Measurements from ENCODE around the gene ACOT11.

ACOT11 gene

GRCh38 chr1:54569339-54569738 is 21.3 kb downstream of the ACOT11 start:
- H3K4me3 ChIP-seq (ENCODE audit: low read depth in 1 of 2, low read length in 2 of 2) = no peak overlapping the region
- no peak for DNase-seq
- H3K27ac ChIP-seq (ENCODE audit: low read length) = no peak overlapping the region
- no peak overlapping the region for H3K4me2 ChIP-seq (ENCODE audit: insufficient read depth, low read length)
- H2AFZ ChIP-seq (ENCODE audit: low read depth, low read length) = no peak overlapping the region
- no peaks in the 10 kb centered on the region for H3K9me3 ChIP-seq (ENCODE audit: insufficient read depth, low read length, severe bottlenecking)
- no peak for TF ChIP-seq CTCF (IDR thresholded peaks at IDR 0.05; ENCODE audit: borderline replicate concordance, extremely low read depth, low read length, poor library complexity, severe bottlenecking)
- no peak for ATAC-seq (ENCODE audit: insufficient read depth, low read depth)
- H3K36me3 ChIP-seq (ENCODE audit: insufficient read depth, low read length) = no peaks in the 10 kb centered on the region
- H4K20me1 ChIP-seq (ENCODE audit: insufficient read depth, low read length) = no peaks in the 10 kb centered on the region
- no peaks in the 10 kb centered on the region for H3K4me1 ChIP-seq (ENCODE audit: insufficient read depth, low read length)
- no peaks in the 10 kb centered on the region for H3K79me2 ChIP-seq (ENCODE audit: insufficient read depth, low read length)
- H3K9ac ChIP-seq (ENCODE audit: low read depth, low read length) = no peak overlapping the region
- no peaks in the 10 kb centered on the region for H3K27me3 ChIP-seq (ENCODE audit: insufficient read depth, low read length, poor library complexity)

- no peaks in the 10 kb centered on the region for H3K79me2 ChIP-seq (ENCODE audit: insufficient read depth, low read length)
- no peaks in the 10 kb centered on the region for H3K9me3 ChIP-seq (ENCODE audit: insufficient read depth, low read length, severe bottlenecking)
- no peak overlapping the region for H2AFZ ChIP-seq (ENCODE audit: low read depth, low read length)
- no peak overlapping the region for H3K27ac ChIP-seq (ENCODE audit: low read length)
- no peaks in the 10 kb centered on the region for H3K36me3 ChIP-seq (ENCODE audit: insufficient read depth, low read length)
- ATAC-seq (ENCODE audit: insufficient read depth, low read depth) (no peak), DNase-seq (no peak)
- no peak overlapping the region for H3K9ac ChIP-seq (ENCODE audit: low read depth, low read length)
- no peak overlapping the region for H3K4me3 ChIP-seq (ENCODE audit: low read depth in 1 of 2, low read length in 2 of 2)
- no peaks in the 10 kb centered on the region for H3K27me3 ChIP-seq (ENCODE audit: insufficient read depth, low read length, poor library complexity)
- TF ChIP-seq CTCF (IDR thresholded peaks at IDR 0.05; ENCODE audit: borderline replicate concordance, extremely low read depth, low read length, poor library complexity, severe bottlenecking) (no peak), EZH2 (IDR thresholded peaks at IDR 0.05; ENCODE audit: borderline replicate concordance, low read depth, low read length, severe bottlenecking) (no peak)
- no peaks in the 10 kb centered on the region for H4K20me1 ChIP-seq (ENCODE audit: insufficient read depth, low read length)
- no peak overlapping the region for H3K4me2 ChIP-seq (ENCODE audit: insufficient read depth, low read length)
- H3K4me1 ChIP-seq (ENCODE audit: insufficient read depth, low read length) = no peaks in the 10 kb centered on the region
Observed at GRCh38 chr1:54570161-54570560, 22.1 kb downstream of the ACOT11 start.

- ATAC-seq (ENCODE audit: insufficient read depth, low read depth) (no peak), DNase-seq (no peak)
- Histone ChIP-seq H3K4me2 (ENCODE audit: insufficient read depth, low read length) (no peak overlapping the region), H3K36me3 (ENCODE audit: insufficient read depth, low read length) (no peaks in the 10 kb centered on the region), H4K20me1 (ENCODE audit: insufficient read depth, low read length) (no peaks in the 10 kb centered on the region), H3K27ac (ENCODE audit: low read length) (no peak overlapping the region), H3K79me2 (ENCODE audit: insufficient read depth, low read length) (no peaks in the 10 kb centered on the region), H3K4me3 (ENCODE audit: low read depth in 1 of 2, low read length in 2 of 2) (no peak overlapping the region), H3K4me1 (ENCODE audit: insufficient read depth, low read length) (no peaks in the 10 kb centered on the region), H3K9ac (ENCODE audit: low read depth, low read length) (no peak overlapping the region), H3K27me3 (ENCODE audit: insufficient read depth, low read length, poor library complexity) (no peaks in the 10 kb centered on the region), H3K9me3 (ENCODE audit: insufficient read depth, low read length, severe bottlenecking) (no peaks in the 10 kb centered on the region), H2AFZ (ENCODE audit: low read depth, low read length) (no peak overlapping the region)
- no peak for TF ChIP-seq EZH2 (IDR thresholded peaks at IDR 0.05; ENCODE audit: borderline replicate concordance, low read depth, low read length, severe bottlenecking)
- no peak for TF ChIP-seq CTCF (IDR thresholded peaks at IDR 0.05; ENCODE audit: borderline replicate concordance, extremely low read depth, low read length, poor library complexity, severe bottlenecking)
Observed at GRCh38 chr1:54571326-54571725, 23.3 kb downstream of the ACOT11 start.
